GM18951 (cell line): ENCODE results near the gene ROBO4.

Experiments used
- POLR2A ChIP-seq: IDR thresholded peaks from 4 replicates; pipeline ENCODE4 v1.6.1; 2011; ENCODE audit warnings: mild to moderate bottlenecking; ENCODE audit not compliant: insufficient read length, insufficient read depth; ENCODE audit errors: extremely low read depth
- in situ Hi-C: fragments of 300-500 bp; cut with MboI; formaldehyde crosslinking; loops from one replicate; pipeline ENCODE4 v1.12.0; 2022; ENCODE audit warnings: low sequenced_read_pairs, mixed read lengths, inconsistent platforms; ENCODE audit not compliant: unreplicated experiment

Gene ROBO4

DNA sequence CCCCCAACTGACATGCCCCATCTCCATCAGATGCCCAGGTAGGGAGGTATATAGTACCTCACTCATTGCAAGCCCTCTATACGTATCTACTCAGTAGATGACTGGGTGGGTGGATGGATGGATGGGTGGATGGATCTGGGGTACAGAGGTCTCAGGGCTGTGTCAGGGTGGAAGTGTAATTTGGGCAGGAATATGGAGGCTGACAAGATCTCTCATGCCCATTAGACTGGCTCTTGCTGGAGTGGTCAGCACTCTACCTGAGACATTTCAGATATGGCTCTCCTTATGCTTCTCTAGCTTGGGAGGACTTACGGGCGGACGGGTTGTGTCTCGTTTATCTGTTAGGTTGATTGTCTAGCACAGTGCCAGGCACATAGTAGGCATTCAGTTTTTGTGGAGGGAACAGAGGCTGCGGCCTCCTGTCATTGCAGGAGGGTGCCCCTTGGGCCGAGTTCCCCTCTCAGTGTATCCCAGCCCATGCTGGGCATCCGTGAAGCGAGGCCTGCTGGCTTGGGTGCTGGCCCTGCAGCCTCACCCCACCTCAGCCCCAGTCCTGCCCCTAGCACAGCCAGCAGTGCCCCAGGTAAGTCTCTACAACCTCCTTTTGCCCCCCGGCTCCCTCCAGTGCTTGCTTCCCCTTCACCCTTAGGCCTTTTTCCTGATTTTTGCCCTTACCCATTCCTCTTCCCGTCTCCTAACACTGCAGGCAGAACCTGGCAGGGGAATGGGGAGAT is 18.7 kb downstream of the ROBO4 start:
- in situ Hi-C loops = no loop called here
- TF ChIP-seq POLR2A = no peak

DNA sequence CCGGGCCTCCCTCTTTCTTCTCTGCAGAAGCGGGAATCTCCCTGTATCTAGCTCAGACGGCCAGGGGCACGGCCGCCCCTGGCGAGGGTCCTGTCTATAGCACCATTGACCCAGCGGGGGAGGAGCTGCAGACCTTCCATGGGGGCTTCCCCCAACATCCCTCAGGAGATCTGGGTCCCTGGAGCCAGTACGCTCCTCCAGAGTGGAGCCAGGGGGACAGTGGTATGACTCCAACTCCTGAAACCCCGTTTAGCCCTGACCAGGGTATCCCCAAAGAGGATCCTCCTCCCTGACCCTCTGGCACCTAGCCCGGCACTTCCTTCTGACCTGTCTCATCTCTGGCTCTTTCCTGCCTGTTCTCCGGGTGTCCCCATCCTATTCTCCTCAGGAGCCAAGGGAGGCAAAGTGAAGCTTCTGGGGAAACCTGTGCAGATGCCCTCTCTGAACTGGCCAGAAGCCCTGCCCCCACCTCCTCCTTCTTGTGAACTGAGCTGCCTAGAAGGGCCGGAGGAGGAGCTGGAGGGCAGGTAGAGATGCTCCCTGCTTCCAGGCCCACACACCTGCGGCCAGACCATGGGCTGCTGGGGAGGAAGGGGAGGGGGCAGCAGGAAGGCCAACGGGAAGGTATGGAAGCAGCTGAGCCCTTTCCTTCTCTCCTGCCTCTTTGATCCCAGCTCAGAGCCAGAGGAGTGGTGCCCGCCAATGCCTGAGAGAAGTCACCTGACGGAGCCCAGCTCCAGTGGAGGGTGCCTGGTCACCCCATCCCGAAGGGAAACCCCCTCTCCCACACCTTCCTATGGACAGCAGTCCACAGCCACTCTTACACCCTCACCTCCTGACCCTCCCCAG is 19.5 kb downstream of the ROBO4 start:
- no peak for TF ChIP-seq POLR2A
- in situ Hi-C loops = no loop called here

DNA sequence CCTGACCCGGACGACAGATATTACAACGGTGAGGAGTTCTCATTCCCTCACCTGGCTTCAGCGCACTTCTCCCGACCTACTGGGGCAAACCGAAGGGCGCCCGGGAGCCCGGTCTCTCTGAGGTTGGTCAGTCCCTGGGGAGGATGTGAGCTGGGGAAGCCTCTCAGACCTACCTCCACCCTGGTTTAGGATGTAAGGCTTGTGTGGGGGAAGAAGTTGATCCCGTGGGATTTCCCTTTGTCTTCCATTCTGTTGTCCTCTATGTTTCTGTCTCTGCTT is 20.1 kb downstream of the ROBO4 start:
- no peak for TF ChIP-seq POLR2A
- in situ Hi-C loops = no loop called here

DNA sequence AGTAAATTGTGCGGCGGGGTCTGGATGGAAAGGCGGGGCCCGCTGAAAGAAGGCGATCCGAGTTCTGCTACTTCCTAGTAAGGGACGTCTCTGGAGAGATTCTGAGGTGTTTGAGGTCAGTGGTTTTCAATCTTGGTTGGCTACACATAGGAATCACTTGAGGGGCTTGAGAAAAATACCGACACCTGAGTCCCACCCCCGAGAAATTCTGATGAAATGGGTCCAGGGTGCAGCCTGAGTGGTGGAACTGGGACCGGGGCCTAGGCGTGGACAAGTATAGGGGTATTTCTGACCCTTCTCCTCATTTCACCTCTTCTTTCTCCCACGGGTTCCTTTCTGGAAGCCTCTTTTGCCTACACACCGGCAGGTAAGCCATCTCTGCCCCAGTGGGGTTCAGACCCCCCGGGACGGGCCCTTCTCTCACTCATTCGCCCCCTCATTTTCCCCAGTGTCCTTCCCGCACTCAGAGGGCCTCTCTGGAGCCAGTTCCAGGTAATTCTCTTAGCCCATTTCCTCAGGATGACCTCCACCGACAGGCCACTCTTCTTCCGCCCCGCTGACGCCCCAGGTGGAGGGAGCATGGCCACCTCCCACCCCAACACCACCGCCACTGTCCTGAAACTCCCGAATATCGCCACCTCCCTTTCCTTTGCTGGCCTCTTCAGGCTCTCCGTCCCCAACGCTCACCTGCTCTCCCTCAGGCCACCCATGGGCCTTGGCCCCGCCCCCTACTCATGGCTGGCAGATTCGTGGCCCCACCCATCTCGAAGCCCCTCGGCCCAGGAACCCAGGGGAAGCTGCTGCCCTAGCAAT is 20.6 kb downstream of the ROBO4 start:
- in situ Hi-C loops = no loop called here
- no peak for TF ChIP-seq POLR2A

DNA sequence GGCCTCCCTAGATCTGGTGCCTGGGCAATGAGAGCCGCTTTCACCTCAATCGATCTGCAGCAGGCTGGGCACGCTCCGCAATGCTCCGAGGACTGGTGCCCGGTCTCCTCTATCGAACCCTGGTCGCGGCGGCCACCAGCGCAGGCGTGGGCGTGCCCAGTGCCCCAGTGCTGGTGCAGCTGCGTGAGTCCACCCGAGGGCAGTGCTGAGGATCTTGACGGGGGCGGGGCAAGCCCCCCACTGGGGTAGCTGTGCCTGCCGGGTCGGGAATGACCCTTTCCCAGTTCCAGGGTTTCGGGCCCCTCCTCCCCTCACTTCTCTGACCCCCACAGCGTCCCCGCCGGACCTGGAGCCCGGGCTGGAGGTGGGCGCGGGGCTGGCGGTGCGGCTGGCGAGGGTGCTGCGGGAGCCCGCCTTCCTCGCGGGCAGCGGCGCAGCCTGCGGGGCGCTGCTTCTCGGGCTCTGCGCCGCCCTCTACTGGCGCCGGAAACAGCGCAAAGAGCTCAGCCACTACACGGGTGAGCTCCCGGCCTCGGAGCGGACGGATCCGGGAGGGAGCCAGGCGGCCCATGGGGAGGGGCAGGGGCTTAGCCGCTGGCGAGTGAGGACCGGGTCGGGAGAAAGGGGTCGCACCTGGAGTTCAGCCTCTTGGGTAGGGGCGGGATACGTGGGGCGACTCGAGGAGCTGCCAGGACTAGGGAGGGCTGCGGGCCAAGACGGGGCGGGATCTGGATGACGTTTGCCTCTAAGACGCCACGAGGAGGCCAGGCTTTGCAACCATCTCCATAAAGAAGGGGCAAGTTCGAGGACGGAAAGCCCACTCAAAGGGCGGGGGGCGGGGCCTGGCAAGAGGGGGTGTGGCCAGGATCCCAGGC is 21.5 kb downstream of the ROBO4 start:
- in situ Hi-C loops = no loop called here
- no peak for TF ChIP-seq POLR2A

DNA sequence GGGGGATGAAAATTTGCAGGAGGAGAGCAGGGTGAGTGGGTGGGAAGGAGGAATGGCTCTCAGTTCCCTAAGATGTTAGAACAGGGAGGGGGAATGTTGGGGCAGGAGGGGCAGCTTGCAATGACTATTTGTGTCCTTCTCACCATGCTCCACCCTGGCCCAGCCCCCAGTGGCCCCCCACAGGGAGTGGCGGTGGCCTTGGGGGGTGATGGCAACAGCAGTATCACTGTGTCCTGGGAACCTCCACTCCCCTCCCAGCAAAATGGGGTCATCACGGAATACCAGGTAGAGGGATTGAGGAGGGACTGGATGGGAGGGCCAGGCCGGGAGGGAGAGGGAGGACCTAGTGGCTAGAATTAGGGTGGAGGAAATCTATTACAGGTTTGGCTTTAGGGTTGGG is 22.3 kb downstream of the ROBO4 start:
- no peak for TF ChIP-seq POLR2A

DNA sequence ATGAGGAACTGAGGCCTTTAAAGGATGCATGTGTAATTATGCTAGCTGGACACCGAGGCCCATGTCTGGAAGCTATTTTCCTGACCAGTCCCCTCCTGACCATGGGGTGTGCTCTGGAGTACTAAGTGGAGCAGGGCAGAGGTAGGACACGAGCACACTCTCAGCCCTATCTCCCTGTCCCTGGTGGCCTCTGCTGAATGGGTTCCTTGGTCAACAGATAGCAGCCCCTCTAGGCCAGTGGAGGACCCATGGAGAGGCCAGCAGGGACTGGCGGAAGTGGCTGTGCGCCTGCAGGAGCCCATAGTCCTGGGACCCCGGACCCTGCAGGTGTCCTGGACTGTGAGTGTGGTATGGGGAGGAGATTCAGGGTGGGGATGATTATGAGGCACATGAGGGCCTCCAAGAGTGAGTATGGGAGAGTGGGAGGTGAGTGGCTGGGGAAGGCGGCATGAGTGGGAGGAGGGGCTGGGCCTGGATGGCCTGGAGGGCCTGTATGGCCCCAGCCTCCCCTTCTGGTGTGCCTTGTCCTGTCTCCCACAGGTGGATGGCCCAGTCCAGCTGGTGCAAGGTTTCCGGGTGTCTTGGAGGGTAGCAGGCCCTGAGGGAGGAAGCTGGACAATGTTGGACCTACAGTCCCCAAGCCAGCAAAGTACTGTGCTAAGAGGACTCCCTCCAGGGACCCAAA is 23.0 kb downstream of the ROBO4 start:
- in situ Hi-C loops = no loop called here
- no peak for TF ChIP-seq POLR2A

More for the DNA sequence above, 22.3 kb downstream of the ROBO4 start:
- in situ Hi-C loops = no loop called here

DNA sequence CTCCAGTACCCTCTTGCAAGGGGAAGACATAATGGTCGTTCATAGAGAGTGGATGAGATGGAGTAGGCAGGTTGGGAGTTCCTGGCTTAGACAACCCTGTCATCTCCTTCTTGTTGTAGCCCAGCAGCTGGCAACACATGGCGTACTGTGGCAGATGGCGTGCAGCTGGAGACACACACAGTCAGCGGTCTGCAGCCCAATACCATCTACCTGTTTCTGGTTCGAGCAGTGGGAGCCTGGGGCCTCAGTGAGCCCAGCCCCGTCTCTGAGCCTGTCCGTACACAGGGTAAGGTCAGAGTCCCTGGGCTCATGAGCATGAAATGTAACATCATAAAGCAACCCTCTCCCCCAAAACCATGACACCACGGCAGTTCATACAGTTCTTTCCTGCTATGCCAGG is 23.7 kb downstream of the ROBO4 start:
- in situ Hi-C loops = no loop called here
- no peak for TF ChIP-seq POLR2A

DNA sequence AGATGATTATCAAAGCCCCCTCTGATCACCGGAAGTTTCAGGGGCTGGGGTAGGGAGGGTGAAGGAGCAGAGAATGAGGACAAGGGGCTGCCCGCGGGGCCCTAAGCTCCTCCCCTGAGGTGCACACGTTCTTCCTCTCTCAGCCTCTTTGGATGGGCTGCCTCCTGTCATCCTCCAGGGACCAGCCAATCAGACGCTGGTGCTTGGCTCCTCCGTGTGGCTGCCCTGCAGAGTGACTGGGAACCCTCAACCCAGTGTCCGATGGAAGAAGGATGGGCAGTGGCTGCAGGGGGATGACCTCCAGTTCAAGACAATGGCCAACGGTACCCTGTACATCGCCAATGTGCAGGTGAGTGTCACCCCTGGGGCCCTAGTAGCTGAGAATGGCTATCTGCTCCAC is 24.9 kb downstream of the ROBO4 start:
- in situ Hi-C loops = no loop called here

DNA sequence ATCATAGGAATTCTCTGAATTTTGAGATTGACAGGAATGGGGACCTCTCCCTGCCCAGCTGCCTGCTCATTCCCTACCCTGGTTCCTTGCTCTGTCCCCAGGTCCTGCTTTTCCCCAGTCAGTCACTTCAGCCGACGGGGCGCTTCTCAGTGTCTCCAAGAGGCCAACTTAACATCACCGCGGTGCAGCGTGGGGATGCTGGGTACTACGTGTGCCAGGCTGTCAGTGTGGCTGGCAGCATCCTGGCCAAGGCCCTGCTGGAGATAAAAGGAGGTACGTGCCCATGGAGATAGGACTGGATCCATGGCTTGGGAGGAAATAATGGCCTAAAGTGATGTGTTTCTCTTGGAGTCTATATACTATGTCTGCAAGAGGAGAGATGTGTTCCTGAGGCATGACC is 25.4 kb downstream of the ROBO4 start:
- in situ Hi-C loops = no loop called here
- no peak for TF ChIP-seq POLR2A

More for the DNA sequence above, 24.9 kb downstream of the ROBO4 start:
- no peak for TF ChIP-seq POLR2A

DNA sequence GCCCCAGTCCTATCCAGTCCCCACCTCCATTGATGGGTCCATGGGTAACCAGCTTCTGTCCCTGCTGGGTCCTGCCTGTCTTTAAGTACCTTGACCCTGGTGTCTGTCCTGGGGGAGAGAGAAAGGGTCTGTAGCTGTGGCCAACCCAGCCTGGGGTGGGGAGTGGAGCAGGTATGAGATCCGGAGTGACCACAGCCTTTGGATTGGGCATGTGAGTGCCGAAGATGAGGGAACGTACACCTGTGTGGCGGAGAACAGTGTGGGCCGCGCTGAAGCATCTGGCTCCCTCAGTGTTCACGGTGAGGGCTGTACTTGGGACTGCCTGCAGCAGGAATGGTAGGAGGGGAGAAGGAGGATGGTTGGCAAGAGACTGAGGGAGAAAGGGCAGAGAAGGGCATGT is 27.2 kb downstream of the ROBO4 start:
- in situ Hi-C loops = no loop called here
- no peak for TF ChIP-seq POLR2A

DNA sequence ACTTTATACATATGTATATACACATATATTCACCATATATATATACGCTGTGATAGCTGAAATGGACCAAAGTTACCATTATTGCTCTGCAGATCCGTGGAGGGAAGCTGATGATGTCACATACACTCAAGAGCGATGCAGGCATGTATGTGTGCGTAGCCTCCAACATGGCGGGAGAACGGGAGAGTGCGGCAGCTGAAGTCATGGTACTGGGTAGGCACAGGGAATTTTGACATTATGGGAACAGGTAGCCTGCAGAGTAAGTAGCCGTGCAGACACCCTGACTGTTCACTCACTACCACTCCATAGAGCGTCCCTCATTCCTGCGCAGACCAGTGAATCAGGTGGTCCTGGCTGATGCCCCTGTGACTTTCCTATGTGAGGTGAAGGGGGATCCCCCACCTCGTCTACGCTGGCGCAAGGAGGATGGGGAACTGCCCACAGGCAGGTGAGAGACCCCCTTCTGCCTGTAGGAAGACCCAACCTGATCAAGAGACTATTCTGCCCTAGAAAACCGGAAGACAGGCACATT is 27.7 kb downstream of the ROBO4 start:
- in situ Hi-C loops = no loop called here

More for the DNA sequence above, 27.7 kb downstream of the ROBO4 start:
- no peak for TF ChIP-seq POLR2A
